HG02943 (cell line): Measurements from ENCODE around the gene RASL12.
"Not testable (repeated sequence)": the region's sequence is repeated elsewhere in the genome, so short reads cannot be mapped to it uniquely, and the experiment has no call there.

Experiments used
- ATAC-seq: cut with Tn5 transposase; IDR thresholded peaks from one replicate; pipeline ENCODE4 v1.9.1; 2021; ENCODE audit warnings: mild to moderate bottlenecking, low read depth, moderate library complexity; ENCODE audit not compliant: unreplicated experiment

The RASL12 gene

GRCh38 chr15:65076486-65077290 is 8.9 kb upstream of the RASL12 start, which contains the start of gene KBTBD13:
KBTBD13 (plus strand) TSS chr15:65076746; CDS start chr15:65076816, 70 bp downstream.
- no peak for ATAC-seq

- not testable (repeated sequence) for ATAC-seq
Observed at GRCh38 chr15:65075607-65076395, 8.0 kb upstream of the RASL12 start.

DNA sequence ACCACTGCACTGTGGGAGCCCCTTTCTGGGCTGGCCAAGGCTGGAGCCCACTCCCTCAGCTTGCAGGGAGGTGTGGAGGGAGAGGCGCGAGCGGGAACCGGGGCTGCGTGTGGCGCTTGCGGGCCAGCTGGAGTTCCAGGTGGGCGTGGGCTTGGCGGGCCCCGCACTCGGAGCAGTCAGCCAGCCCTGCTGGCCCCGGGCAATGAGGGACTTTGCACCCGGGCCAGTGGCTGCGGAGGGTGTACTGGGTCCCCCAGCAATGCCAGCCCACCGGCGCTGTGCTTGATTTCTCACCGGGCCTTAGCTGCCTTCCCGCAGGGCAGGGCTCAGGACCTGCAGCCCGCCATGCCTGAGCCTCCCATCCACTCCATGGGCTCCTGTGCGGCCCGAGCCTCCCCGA is 7.2 kb upstream of the RASL12 start:
- not testable (repeated sequence) for ATAC-seq

- ATAC-seq: no peak
Observed at GRCh38 chr15:65072617-65073016, 4.8 kb upstream of the RASL12 start.

GRCh38 chr15:65072027-65072426 is 4.2 kb upstream of the RASL12 start:
- no peak for ATAC-seq

DNA sequence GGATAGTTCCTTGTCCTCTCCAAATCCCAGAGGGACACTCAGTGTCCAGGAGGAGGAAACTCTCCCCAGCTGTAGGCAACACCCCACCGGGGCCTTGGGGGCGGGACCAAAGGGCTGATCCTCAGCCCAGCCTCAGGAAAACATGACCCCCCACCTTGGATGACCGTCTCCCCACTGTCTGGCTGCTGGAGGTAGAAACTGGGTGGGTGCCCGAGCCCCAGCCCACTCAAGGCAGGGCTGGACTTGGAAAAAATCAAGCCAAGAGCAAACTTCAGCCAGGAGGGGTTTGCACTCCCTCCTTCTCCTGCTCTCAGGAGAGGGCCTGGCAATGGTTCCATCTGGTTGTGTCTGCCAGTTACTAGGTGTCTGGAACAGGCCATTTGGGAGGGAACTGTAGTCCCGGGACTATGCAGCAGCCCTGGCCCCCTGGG is 3.6 kb upstream of the RASL12 start:
- no peak for ATAC-seq

DNA sequence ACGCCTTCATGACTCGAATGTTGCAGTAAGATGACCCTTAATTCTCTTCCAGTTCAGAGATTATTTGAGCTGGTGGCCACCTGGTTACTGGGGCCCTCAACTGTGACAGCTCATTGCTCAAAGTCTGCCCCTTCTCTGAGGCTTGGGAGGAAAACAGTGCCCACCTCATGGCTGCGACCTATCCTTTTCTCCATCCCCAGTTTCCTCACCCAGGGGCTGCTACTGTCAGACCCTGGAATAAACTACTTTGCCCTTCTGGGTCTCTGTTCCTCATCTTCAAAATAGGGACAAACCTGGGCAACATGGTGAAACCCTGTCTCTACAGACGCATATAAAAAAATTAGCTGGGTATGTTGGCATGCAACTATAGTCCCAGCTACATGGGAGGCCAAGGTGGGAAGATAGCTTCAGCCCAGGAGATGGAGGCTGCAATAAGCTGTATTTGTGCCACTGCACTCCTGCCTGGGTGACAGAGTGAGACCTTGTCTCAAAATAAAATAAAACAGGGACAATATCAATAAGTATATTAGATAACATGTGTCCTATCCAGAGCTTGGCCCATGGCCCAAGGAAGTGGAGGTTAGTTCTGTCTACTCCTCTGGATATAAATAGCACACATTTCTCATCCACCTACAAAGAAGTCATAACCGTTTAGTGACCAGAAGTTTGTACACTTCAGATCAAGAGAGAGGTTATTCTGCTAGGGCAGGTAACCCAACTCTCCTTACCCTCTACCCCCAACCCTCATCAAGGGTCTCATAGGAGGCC is 2.2 kb upstream of the RASL12 start:
- no peak for ATAC-seq

- ATAC-seq: no peak
Observed at GRCh38 chr15:65069179-65069578, 1.4 kb upstream of the RASL12 start.

DNA sequence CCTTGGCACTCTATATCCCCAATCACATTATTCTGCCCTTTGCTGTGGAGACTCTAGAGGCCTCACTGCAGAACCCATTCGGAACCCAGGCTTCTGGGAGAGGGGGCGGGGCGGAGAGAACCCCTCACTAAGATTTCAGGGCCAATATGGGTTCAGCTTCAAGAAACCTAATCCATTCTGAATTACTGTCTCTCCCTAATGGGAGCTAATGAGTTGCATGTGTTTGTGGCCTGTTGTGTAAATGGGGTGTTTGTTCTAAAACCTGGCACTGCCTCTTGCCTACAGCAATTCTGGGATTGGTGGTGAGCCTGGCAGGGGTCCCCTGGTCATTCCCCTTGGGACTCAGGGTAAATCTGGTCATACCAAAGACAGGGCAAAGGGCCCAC is 605 bp upstream of the RASL12 start:
- ATAC-seq: no peak

- ATAC-seq: no peak
Observed at GRCh38 chr15:65067317-65067644, 510 bp downstream of the RASL12 start.

- ATAC-seq: no peak
Observed at GRCh38 chr15:65066635-65067316, 1.0 kb downstream of the RASL12 start.

GRCh38 chr15:65066001-65066634 is 1.7 kb downstream of the RASL12 start:
- no peak for ATAC-seq

GRCh38 chr15:65062726-65063125 is 5.1 kb downstream of the RASL12 start:
- ATAC-seq: no peak

DNA sequence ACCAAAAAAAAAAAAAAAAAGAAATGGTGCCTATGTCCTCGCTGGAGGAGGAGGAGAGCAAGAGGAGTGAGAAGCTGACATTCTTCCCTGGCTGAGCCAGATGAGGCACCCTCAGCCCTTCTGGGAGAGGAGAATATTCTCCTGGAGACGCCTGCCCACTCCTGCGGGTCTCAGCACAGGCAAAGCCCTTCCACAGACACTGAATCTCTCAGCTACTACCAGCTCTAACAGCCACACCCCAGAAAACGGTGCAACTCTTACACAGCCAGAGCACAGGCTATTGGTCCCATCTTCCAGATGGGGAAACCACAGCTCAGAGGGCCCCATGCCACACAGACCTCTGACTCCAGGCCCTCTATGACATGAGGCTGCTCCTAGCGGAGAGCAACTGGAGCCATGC is 5.7 kb downstream of the RASL12 start:
- no peak for ATAC-seq

DNA sequence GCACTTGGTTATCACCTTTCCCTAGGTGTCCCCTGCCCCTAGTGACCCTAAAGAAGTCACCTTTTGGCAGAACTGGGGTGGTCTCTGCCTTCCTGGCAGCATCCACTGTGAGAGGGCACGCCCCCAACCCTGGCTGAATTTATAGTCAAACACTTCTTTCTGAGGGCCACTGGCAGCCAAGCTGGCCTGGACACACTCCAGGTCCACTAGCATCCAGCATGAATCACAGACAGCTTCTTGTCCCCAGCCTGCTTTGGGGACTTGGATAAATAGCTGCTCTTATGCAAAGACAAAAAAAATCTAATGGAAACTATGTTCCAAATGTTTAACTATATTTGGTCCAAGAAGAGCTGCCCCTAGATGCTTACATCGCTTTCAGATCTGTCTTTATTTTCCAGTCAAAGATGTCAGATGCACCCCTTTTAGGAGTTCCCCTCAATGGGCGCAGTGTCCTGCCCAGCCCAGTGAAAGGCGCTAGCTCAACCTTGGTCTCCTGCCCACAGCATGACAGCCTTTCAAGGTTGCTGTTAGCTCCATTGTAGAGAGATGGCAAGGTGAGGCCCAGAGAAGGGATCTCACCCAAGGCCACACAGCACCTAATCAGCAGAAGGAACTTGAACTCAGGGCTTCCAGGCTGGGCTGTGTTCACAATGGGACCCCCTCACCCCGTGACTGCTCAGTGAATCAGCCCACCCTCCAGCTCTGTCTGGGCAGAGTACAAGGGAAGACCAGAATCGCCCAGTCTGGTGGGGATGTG is 7.0 kb downstream of the RASL12 start:
- ATAC-seq: no peak

- no peak for ATAC-seq
Observed at GRCh38 chr15:65059931-65060596, 7.7 kb downstream of the RASL12 start.

GRCh38 chr15:65059369-65059750 is 8.4 kb downstream of the RASL12 start:
- ATAC-seq: no peak

DNA sequence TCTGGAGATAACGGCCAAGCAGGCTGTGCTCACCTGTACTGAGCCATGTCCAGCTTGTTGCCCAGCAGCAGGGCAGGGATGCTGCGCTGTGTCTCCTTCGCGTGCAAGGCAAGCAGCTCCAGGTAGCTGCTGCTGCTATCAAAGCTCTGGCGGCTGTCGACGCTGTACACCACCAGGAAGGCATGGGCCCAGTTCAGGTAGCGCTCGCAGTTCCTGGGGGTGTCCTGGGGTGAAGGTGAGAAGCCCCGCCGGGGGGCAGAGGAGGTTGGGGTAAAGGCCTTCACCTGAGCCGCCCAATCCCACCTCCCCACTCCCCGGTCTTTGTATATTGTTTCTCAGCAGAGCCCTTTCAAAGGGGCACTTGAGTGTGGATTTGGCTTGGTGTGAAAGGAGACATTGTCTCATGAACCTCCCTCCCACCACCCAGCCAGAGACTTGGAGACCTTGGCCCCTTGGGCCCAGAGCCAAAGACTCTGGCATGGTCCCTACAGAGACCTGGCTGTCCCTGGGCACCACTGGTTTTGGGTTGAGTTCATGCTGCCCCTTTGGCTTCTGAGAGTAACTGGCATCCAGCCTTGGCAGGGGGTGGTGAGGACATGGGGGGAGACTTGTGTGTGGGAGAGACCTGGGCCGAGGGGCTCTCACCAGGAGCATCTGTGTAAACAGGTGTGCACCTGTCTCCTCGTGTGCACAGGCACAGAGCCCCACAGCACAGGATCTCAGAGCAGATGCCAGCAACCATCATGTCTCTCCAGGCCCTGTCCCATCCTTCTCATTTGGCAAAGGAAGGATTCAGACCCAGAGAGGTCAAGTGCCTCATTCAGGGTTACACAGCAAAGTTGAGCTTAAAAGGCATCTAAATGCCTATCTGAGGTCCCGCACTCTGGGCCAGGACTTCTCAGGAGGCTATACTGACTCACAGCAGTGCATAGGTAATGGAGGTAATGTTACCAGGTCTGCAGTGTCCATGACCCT is 9.1 kb downstream of the RASL12 start:
- no peak for ATAC-seq
